ENCODE results near the gene SVIL.

SVIL gene

DNA sequence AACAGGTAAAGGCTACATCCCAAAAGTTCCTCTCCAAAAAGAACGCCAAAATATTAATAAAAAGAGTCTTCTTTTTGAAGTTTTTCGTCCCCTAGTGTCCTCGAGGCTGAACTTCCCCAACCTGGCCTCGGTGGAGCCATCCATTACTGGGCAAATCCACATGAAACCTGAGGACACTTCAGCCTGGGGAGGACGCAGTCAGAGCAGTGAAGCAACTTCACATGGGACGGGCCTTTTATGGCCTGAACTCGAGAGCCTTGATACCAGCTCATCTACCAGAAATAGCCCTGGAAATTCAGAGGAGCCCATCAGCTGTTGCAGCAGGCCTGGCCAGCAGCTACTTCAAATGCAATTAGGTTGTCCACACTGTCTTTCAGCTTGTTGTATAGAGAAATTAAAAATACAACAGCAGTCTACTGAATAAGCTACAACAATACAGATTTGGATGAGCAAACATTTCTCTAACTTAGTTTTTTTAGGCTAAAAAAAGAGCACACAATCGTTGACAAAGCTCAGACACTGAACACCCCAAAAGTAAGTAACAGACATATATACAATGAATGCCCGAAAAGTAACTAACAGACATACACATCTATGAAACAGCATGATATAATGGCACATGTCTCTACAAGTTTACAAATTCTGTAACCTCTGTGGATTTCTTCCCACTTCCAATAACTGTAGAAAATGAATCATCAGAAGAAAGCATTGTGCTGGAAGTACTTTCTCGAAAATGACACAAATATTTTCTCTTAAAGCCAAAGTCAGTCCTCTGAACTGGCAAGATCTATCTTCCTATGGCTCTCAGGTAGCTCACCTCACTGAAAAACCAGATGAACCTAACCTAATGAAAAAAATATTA is at the start of gene SVIL:
SVIL (minus strand) TSS at position 208 of the 862 bp plus-strand sequence. CDS start 79,913 bp downstream, outside the sequence.
- TF ChIP-seq CTCF (conservative IDR thresholded peaks at IDR 0.05) = no peak
- no peak for TF ChIP-seq ZFX (IDR thresholded peaks at IDR 0.05)
- H3K27ac ChIP-seq = no peak within 1 kb of the TSS

- no peak overlapping the region for H3K27ac ChIP-seq
- TF ChIP-seq CTCF (conservative IDR thresholded peaks at IDR 0.05) = no peak
- TF ChIP-seq ZFX (IDR thresholded peaks at IDR 0.05) = no peak
Measured at GRCh38 chr10:29681676-29682448, 47.1 kb upstream of the SVIL start.

DNA sequence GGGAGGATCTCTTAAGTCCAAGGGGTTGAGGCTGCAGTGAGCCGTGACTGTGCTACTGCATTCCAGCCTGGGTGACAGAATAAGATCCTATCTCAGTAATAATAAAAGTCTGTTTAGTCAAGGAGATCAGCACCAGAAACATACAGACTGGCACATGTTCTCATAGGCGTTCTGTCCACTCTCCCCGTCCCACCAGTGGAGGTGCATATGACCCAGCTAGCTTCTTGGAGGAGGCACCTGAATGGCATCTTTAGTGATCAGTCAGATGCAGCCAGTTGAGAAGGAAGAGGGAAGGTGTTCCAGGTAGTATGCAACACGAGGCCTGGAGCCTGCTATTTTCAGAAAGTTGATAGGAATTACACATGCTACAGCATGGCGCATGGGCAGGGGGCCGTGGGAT is 45.3 kb upstream of the SVIL start:
- no peak overlapping the region for H3K27ac ChIP-seq
- no peak for TF ChIP-seq ZFX (IDR thresholded peaks at IDR 0.05)
- no peak for TF ChIP-seq CTCF (conservative IDR thresholded peaks at IDR 0.05)

- no peak overlapping the region for H3K27ac ChIP-seq
- no peak for TF ChIP-seq ZFX (IDR thresholded peaks at IDR 0.05)
Measured at GRCh38 chr10:29676732-29677131, 42.0 kb upstream of the SVIL start.

DNA sequence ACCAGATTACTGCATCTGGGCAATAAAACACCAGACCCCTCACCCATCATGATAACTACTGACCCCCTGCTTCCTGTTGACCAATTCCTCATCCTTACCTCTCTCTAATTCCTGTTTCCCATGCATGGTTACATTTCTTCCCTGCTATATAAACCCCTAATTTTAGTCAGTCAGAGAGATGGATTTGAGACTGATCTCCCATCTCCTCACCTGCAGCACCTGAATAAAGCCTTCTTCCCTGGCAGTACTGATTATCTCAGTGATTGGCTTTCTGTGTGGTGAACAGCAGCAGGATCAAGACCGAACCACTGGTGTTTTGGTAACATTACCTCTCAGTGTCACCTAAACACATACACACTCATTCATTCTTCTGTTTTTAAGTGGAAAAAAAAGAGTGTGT is 41.2 kb upstream of the SVIL start:
- H3K27ac ChIP-seq = no peak overlapping the region
- TF ChIP-seq CTCF (conservative IDR thresholded peaks at IDR 0.05) = no peak
- TF ChIP-seq ZFX (IDR thresholded peaks at IDR 0.05) = no peak

- no peak for TF ChIP-seq ZFX (IDR thresholded peaks at IDR 0.05)
- TF ChIP-seq CTCF (conservative IDR thresholded peaks at IDR 0.05) = no peak
- no peak overlapping the region for H3K27ac ChIP-seq
Measured at GRCh38 chr10:29671968-29672367, 37.2 kb upstream of the SVIL start.

DNA sequence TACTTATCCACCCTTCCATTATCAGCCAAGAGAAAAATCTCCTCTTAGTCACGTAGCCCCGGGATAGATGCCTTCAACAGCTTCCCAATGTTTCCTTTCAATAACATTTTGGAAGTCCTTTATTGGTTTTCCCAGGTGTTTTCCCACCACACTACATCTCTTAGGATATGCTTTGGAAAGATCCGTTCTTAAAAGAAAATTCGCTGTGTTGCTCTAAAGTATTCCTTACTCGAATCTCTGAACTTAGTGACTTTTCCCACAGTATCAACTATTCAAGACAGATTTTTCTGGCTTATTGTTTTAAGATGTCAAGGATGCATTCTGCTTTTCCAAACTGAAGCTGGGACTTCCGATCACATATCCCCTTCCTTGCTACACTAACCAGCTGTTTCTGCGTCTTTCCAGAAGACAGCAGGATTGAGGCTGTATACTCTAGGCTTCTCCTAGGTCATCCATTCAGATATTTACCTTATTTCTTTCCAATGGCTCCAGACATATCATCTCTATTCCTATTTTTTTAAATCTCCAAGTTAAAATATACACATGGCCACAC is 36.5 kb upstream of the SVIL start:
- no peak overlapping the region for H3K27ac ChIP-seq
- TF ChIP-seq CTCF (conservative IDR thresholded peaks at IDR 0.05) (no peak), ZFX (IDR thresholded peaks at IDR 0.05) (no peak)

Data from C4-2B (cell line).